Measurements from ENCODE around the gene AP3S2.
A peak's percentile ranks its signal among the peaks of the same experiment; 100 is the strongest.
"Not testable (repeated sequence)": the region's sequence is repeated elsewhere in the genome, so short reads cannot be mapped to it uniquely, and the experiment has no call there.

The AP3S2 gene

GRCh38 chr15:89797678-89798201, 96.1 kb downstream of the AP3S2 start:
- no peak for ATAC-seq

GRCh38 chr15:89795996-89796395, 97.8 kb downstream of the AP3S2 start:
- no peak for ATAC-seq

GRCh38 chr15:89794627-89795241, 99.1 kb downstream of the AP3S2 start:
- no peak for ATAC-seq

- no peak for ATAC-seq
Measured at GRCh38 chr15:89792106-89792805, 101.5 kb downstream of the AP3S2 start.

GRCh38 chr15:89790661-89791060, 103.1 kb downstream of the AP3S2 start:
- no peak for ATAC-seq

- ATAC-seq, result no peak
Measured at GRCh38 chr15:89790206-89790605, 103.6 kb downstream of the AP3S2 start.

GRCh38 chr15:89788585-89788984, 105.2 kb downstream of the AP3S2 start:
- ATAC-seq, result not testable (repeated sequence)

- no peak for ATAC-seq
Measured at GRCh38 chr15:89787944-89788343, 105.8 kb downstream of the AP3S2 start.

GRCh38 chr15:89785774-89786140, 108.0 kb downstream of the AP3S2 start:
- ATAC-seq, result no peak

- ATAC-seq, result no peak
Measured at GRCh38 chr15:89785064-89785773, 108.6 kb downstream of the AP3S2 start.

- ATAC-seq, result no peak
Measured at GRCh38 chr15:89784686-89784960, 109.2 kb downstream of the AP3S2 start.

- ATAC-seq, result no peak
Measured at GRCh38 chr15:89783861-89784685, 109.7 kb downstream of the AP3S2 start.

GRCh38 chr15:89783111-89783860, 110.5 kb downstream of the AP3S2 start:
- ATAC-seq, result no peak

- ATAC-seq, result not testable (repeated sequence)
Measured at GRCh38 chr15:89782619-89782950, 111.2 kb downstream of the AP3S2 start.

GRCh38 chr15:89781891-89782618, 111.7 kb downstream of the AP3S2 start:
- peak; percentile 28 to 40 for ATAC-seq

- ATAC-seq, result peak in 1 of 2 donors; percentile 31
Measured at GRCh38 chr15:89781055-89781454, 112.7 kb downstream of the AP3S2 start.

GRCh38 chr15:89780601-89781000, 113.2 kb downstream of the AP3S2 start:
- ATAC-seq, result no peak
